ENCODE measurements around the gene C19orf12. TPM values are rescaled to one million over a fixed set of nuclear protein-coding genes. Genes with fewer than 3 reads are reported as not detected.

The C19orf12 gene
- total RNA-seq, 1 experiment from 2014 or later, result 10.0 TPM

GRCh38 chr19:29737461-29738000 is 22.5 kb upstream of the C19orf12 start:
- CTCF ChIA-PET, result no interaction called here
- POLR2A ChIA-PET, result no interaction called here

GRCh38 chr19:29735829-29736228 is 20.8 kb upstream of the C19orf12 start:
- no peak overlapping the region for H3K27ac ChIP-seq (ENCODE audit: low read depth, low read length)
- H3K9me2 ChIP-seq (ENCODE audit: insufficient read depth), result no peaks in the 10 kb centered on the region
- intact Hi-C loops (cut with micrococcal nuclease), result loop anchor here (10.0 kb wide), 1 partner anchor 609 kb away; no protein-coding TSS in a partner anchor
- H3K4me1 ChIP-seq (ENCODE audit: control insufficient read depth in 1 of 2, insufficient read depth in 2 of 2, low read length in 2 of 2), result no peaks in the 10 kb centered on the region
- DNase-seq (ENCODE audit: low read depth, low spot score) (no peak), ATAC-seq (no peak)
- ChIA-PET RAD21 (ENCODE audit: low non-redundant PET in 1 of 2, low total read pairs in 2 of 2, uncharacterized antibody in 2 of 2, unreplicated experiment in 2 of 2) (no interaction called here), POLR2A (no interaction called here), CTCF (interaction anchor here (1.2 kb wide), 1 partner anchor 24 kb away, joined by 4 read pairs; no protein-coding TSS in a partner anchor)
- H3K36me3 ChIP-seq (ENCODE audit: control insufficient read depth in 1 of 2, insufficient read depth in 2 of 2, low read length in 2 of 2), result no peaks in the 10 kb centered on the region
- no peaks in the 10 kb centered on the region for H4K20me1 ChIP-seq (ENCODE audit: insufficient read depth)
- no peaks in the 10 kb centered on the region for H3K9me3 ChIP-seq (ENCODE audit: control insufficient read depth in 1 of 2, insufficient read depth in 1 of 2, low read depth in 1 of 2, low read length in 2 of 2)
- no peak overlapping the region for H3K9ac ChIP-seq (ENCODE audit: low read length)
- no peak overlapping the region for H3K4me3 ChIP-seq (replicated peaks in 1 of 2; ENCODE audit: low read depth in 1 of 2, low read length in 2 of 2)
- H2AFZ ChIP-seq (ENCODE audit: low read depth, low read length, poor library complexity, severe bottlenecking), result no peak overlapping the region
- H3K79me2 ChIP-seq (ENCODE audit: insufficient read depth, low read length), result no peaks in the 10 kb centered on the region
- TF ChIP-seq CEBPB (IDR thresholded peaks at IDR 0.05; ENCODE audit: low read depth) (no peak), POLR2A (IDR thresholded peaks at IDR 0.05; ENCODE audit: borderline replicate concordance, extremely low read depth, insufficient read depth, insufficient read length) (no peak), JUND (IDR thresholded peaks at IDR 0.05) (no peak), ATF3 (IDR thresholded peaks at IDR 0.05) (no peak), SIN3A (IDR thresholded peaks at IDR 0.05; ENCODE audit: low read depth) (no peak), EGR1 (IDR thresholded peaks at IDR 0.05; ENCODE audit: low read depth) (no peak)
- H3K27me3 ChIP-seq (ENCODE audit: insufficient read depth, low read length), result no peaks in the 10 kb centered on the region; the same call in 1 of the 2 replicates
- no TSS peak for BruUV-seq (replicated peaks)
- H3K4me2 ChIP-seq (ENCODE audit: low read length), result no peak overlapping the region

More at GRCh38 chr19:29737461-29738000, 22.5 kb upstream of the C19orf12 start:
- intact Hi-C loops (cut with micrococcal nuclease), result loop anchor here (10.0 kb wide), 1 partner anchor 607 kb away; no protein-coding TSS in a partner anchor
- Histone ChIP-seq H4K20me1 (ENCODE audit: insufficient read depth) (no peaks in the 10 kb centered on the region), H3K4me2 (ENCODE audit: low read length) (no peak overlapping the region), H3K9ac (ENCODE audit: low read length) (no peak overlapping the region), H3K36me3 (ENCODE audit: control insufficient read depth in 1 of 2, insufficient read depth in 2 of 2, low read length in 2 of 2) (no peaks in the 10 kb centered on the region), H3K4me1 (ENCODE audit: control insufficient read depth in 1 of 2, insufficient read depth in 2 of 2, low read length in 2 of 2) (no peaks in the 10 kb centered on the region), H3K27me3 (ENCODE audit: insufficient read depth, low read length) (no peaks in the 10 kb centered on the region; the same call in 1 of the 2 replicates), H3K4me3 (replicated peaks in 1 of 2; ENCODE audit: low read depth in 1 of 2, low read length in 2 of 2) (no peak overlapping the region), H3K27ac (ENCODE audit: low read depth, low read length) (no peak overlapping the region), H2AFZ (ENCODE audit: low read depth, low read length, poor library complexity, severe bottlenecking) (no peak overlapping the region), H3K9me2 (ENCODE audit: insufficient read depth) (no peaks in the 10 kb centered on the region), H3K79me2 (ENCODE audit: insufficient read depth, low read length) (no peaks in the 10 kb centered on the region), H3K9me3 (ENCODE audit: control insufficient read depth in 1 of 2, insufficient read depth in 1 of 2, low read depth in 1 of 2, low read length in 2 of 2) (no peaks in the 10 kb centered on the region)
- DNase-seq (ENCODE audit: low read depth, low spot score) (no peak), ATAC-seq (no peak)
- RAD21 ChIA-PET (ENCODE audit: low non-redundant PET in 1 of 2, low total read pairs in 2 of 2, uncharacterized antibody in 2 of 2, unreplicated experiment in 2 of 2), result no interaction called here
- TF ChIP-seq EGR1 (IDR thresholded peaks at IDR 0.05; ENCODE audit: low read depth) (no peak), ZFX (IDR thresholded peaks at IDR 0.05) (no peak), ZNF274 (IDR thresholded peaks at IDR 0.05; ENCODE audit: low read depth, low read length) (no peak), SIN3A (IDR thresholded peaks at IDR 0.05; ENCODE audit: low read depth) (no peak)
- no TSS peak for BruUV-seq (replicated peaks)

Measured in HCT116 (cell line).